ENCODE results near the gene SLAMF7. TPM values are rescaled to one million over a fixed set of nuclear protein-coding genes. Genes with fewer than 3 reads are reported as not detected.

The SLAMF7 gene
- total RNA-seq, 4 donors from 2014 or later: 0.91 to 8.0 (median 4.5) TPM

DNA sequence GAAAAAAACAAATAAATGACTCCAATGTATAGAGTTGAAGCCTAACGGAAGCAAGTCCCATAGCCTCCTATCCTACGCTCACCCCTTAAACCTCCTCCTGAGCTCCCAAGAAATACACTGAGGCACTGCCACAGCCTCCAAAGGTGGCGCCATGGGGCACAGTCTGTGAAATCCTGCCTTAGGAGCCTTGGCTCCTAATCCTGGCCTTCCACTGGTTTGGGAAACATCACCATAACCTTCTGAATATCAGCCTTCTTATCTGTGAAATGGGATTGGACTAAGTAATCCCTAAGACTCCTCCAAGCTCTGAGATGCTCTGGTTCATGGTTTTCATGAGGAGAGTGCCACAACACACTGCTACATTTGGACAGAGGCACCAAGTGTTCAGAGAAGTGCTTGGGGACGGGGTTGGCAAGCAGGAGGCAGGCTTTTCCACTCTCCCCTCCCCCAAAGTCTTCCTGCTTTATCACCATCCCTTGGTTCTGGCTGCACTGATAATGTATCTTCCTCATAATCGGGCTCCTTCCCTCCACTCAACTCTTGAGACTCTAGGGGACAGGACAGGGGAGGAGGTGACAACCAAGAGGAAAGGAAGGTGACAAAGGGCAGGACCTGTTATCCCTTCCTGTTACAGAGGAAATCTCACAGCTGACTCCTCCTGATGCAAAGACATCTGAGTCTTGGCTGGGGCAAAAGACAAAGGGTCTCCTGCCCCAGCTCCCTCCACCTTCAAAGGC lies 2.7 kb downstream of the SLAMF7 start:
- TF ChIP-seq POLR2A (IDR thresholded peaks at IDR 0.05): no peak
- TF ChIP-seq CTCF (IDR thresholded peaks at IDR 0.05): no peak
- intact Hi-C loops (cut with DNase I; ENCODE audit: low total_unique reads): no loop called here
- no peak for DNase-seq (ENCODE audit: low spot score in 2 of 2)
- H3K4me3 ChIP-seq (ENCODE audit: low read depth, poor library complexity, severe bottlenecking): no peak overlapping the region
- 69 to 74% methylated on average over 5 of the region's 5 CpGs for WGBS, 2 donors

DNA sequence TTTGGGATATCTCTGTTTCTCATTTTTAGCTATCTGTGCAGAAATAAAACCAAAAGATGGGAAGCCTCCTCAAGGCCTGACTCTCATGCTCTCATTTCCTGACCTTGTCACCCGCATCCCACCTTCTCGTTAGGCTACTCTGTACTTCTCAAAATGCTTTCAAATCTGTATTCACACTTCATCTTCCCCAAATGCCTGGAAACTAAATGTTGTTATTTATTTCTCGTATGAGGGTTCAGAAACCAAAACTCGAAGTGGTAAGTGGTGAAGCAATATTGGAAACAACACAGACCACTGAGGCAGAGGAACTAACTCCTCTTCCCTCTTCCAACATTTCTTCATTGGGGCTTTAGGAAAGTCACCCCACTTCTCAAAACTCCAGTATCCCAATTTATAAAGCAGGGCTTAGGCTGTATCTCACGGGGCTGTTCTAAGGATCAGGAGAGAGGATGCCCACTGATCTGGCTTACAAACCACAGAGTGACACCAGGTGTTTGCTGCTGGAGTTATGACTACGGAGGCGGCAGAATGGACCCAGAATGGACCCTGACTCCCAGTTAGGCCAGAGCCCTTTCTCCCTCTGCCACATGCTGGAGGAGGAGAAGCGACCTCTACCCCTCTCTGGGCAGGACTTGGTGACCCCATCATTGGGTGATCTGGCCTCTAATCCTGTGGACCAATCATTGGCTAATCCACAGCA lies 3.5 kb downstream of the SLAMF7 start:
- intact Hi-C loops (cut with DNase I; ENCODE audit: low total_unique reads): no loop called here
- TF ChIP-seq CTCF (IDR thresholded peaks at IDR 0.05) (no peak), POLR2A (IDR thresholded peaks at IDR 0.05) (no peak)
- no peak for DNase-seq (ENCODE audit: low spot score in 2 of 2)
- 86 to 91% methylated on average over 8 of the region's 8 CpGs for WGBS, 2 donors
- no peak overlapping the region for H3K4me3 ChIP-seq (ENCODE audit: low read depth, poor library complexity, severe bottlenecking)

DNA sequence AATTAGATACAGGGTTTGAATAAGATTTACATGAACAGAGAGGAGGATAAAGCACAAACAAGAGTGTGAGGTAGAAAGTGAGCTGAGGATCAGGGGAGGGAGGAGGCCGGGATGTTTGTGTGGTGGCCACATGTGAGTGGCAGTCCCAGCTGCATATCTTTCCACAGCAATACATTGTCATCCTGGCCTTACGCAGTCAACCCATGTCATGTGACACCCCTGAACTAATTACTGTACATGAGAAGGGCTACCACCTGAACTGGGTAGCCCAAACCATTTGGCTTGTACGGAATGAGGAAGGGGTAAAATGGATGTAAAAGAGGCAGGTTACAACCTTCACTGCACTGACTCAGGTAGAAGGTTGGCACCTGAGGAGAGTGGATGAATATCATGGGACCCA lies 4.2 kb downstream of the SLAMF7 start:
- H3K4me3 ChIP-seq (ENCODE audit: low read depth, poor library complexity, severe bottlenecking): no peak overlapping the region
- DNase-seq (ENCODE audit: low spot score in 2 of 2): no peak
- no peak for TF ChIP-seq POLR2A (IDR thresholded peaks at IDR 0.05)
- no peak for TF ChIP-seq CTCF (IDR thresholded peaks at IDR 0.05)
- 78 to 86% methylated on average over 3 of the region's 3 CpGs for WGBS, 2 donors
- intact Hi-C loops (cut with DNase I; ENCODE audit: low total_unique reads): no loop called here

- WGBS, 2 donors: 62 to 73% methylated on average over 7 of the region's 7 CpGs
- intact Hi-C loops (cut with DNase I; ENCODE audit: low total_unique reads): no loop called here
- DNase-seq (ENCODE audit: low spot score in 2 of 2): no peak
- no peak for TF ChIP-seq POLR2A (IDR thresholded peaks at IDR 0.05)
- no peak for TF ChIP-seq CTCF (IDR thresholded peaks at IDR 0.05)
- H3K4me3 ChIP-seq (ENCODE audit: low read depth, poor library complexity, severe bottlenecking): no peak overlapping the region
These were observed 5.3 kb downstream of the SLAMF7 start for GRCh38 chr1:160744199-160744851.

- WGBS, 2 donors: 67 to 72% methylated on average over 5 of the region's 5 CpGs
These were observed 5.9 kb downstream of the SLAMF7 start for GRCh38 chr1:160744852-160745520.

More at GRCh38 chr1:160744852-160745520, 5.9 kb downstream of the SLAMF7 start:
- DNase-seq (ENCODE audit: low spot score in 2 of 2): no peak
- intact Hi-C loops (cut with DNase I; ENCODE audit: low total_unique reads): no loop called here
- no peak overlapping the region for H3K4me3 ChIP-seq (ENCODE audit: low read depth, poor library complexity, severe bottlenecking)
- TF ChIP-seq POLR2A (IDR thresholded peaks at IDR 0.05): no peak
- TF ChIP-seq CTCF (IDR thresholded peaks at IDR 0.05): no peak
